Stimulated activated CD4-positive, alpha-beta T cell treated with anti-CD3 and anti-CD28 coated beads, TNF-alpha, amount 100 ng/mL, for 48 hours (primary cell): ENCODE measurements around the gene MSANTD2.
A peak's percentile ranks its signal among the peaks of the same experiment; 100 is the strongest.
"Not testable (repeated sequence)": the region's sequence is repeated elsewhere in the genome, so short reads cannot be mapped to it uniquely, and the experiment has no call there.

Experiments used
- DNase-seq, 3 donors: peaks; one replicate each; pipeline ENCODE4 v3.0.0-alpha.2; 2020; ENCODE audit warnings: low read depth in 3 of 3

MSANTD2 gene

GRCh38 chr11:124776865-124777645 is 23.2 kb downstream of the MSANTD2 start:
- no peak for DNase-seq

GRCh38 chr11:124770959-124771358 is 29.2 kb downstream of the MSANTD2 start:
- DNase-seq: not testable (repeated sequence)

GRCh38 chr11:124769806-124770774 is 30.1 kb downstream of the MSANTD2 start:
- no peak for DNase-seq

GRCh38 chr11:124768914-124769313 is 31.3 kb downstream of the MSANTD2 start:
- no peak for DNase-seq

GRCh38 chr11:124766156-124766555 is 34.0 kb downstream of the MSANTD2 start:
- no peak for DNase-seq

- DNase-seq: peak; percentile 65 to 80 (median 67)
These were observed 36.9 kb downstream of the MSANTD2 start for GRCh38 chr11:124763156-124763947.

GRCh38 chr11:124762624-124763155 is 37.5 kb downstream of the MSANTD2 start:
- DNase-seq: no peak

- peak in 2 of 3 donors; percentile 34 to 59 for DNase-seq
These were observed 38.0 kb downstream of the MSANTD2 start, which contains the start of gene ESAM for GRCh38 chr11:124762105-124762623. Gene ESAM, minus strand, starts transcription at chr11:124762290. Its CDS starts 136 bp downstream, at chr11:124762154.

- no peak for DNase-seq
These were observed 38.7 kb downstream of the MSANTD2 start for GRCh38 chr11:124761301-124762104.

GRCh38 chr11:124760806-124761205 is 39.4 kb downstream of the MSANTD2 start:
- DNase-seq: no peak

GRCh38 chr11:124760205-124760652 is 40.0 kb downstream of the MSANTD2 start:
- no peak for DNase-seq

- no peak for DNase-seq
These were observed 40.7 kb downstream of the MSANTD2 start for GRCh38 chr11:124759266-124760204.

GRCh38 chr11:124758355-124759265 is 41.6 kb downstream of the MSANTD2 start:
- peak; percentile 43 to 67 (median 56) for DNase-seq

GRCh38 chr11:124757320-124757719 is 42.9 kb downstream of the MSANTD2 start:
- no peak for DNase-seq

- DNase-seq: no peak
These were observed 43.4 kb downstream of the MSANTD2 start for GRCh38 chr11:124756753-124757227.

GRCh38 chr11:124756033-124756752 is 44.0 kb downstream of the MSANTD2 start:
- no peak for DNase-seq

GRCh38 chr11:124754710-124755109 is 45.5 kb downstream of the MSANTD2 start:
- no peak for DNase-seq
